HFFc6 (cell line): ENCODE measurements around the gene AMACR. TPM values are rescaled to one million over a fixed set of nuclear protein-coding genes. Genes with fewer than 3 reads are reported as not detected.

Experiments used
- DNase-seq: peaks from one replicate; pipeline ENCODE4 v3.0.0-alpha.2; 2018
- H3K27ac Mint-ChIP-seq: 2 replicates; pipeline ENCODE4 v1.8.0; 2020; ENCODE audit warnings: mild to moderate bottlenecking, mixed read lengths
- H3K27me3 Mint-ChIP-seq: 2 replicates; pipeline ENCODE4 v1.8.0; 2021; ENCODE audit warnings: mild to moderate bottlenecking, moderate library complexity, mixed read lengths; ENCODE audit not compliant: insufficient read depth
- H3K36me3 Mint-ChIP-seq: 2 replicates; pipeline ENCODE4 v1.8.0; 2021; ENCODE audit warnings: low read depth, mixed read lengths
- H3K4me1 Mint-ChIP-seq: 2 replicates; pipeline ENCODE4 v1.8.0; 2020; ENCODE audit warnings: low read depth, mixed read lengths
- H3K4me3 Mint-ChIP-seq: 2 replicates; pipeline ENCODE4 v1.8.0; 2020; ENCODE audit warnings: mild to moderate bottlenecking, moderate library complexity, mixed read lengths
- H3K9me3 Mint-ChIP-seq: 2 replicates; pipeline ENCODE4 v1.8.0; 2020; ENCODE audit warnings: mild to moderate bottlenecking, mixed read lengths
- total RNA-seq, 6 experiments: library from RNA; stranded (reverse); fragmentation: NEBNext Ultra II Directional; extraction: Animal tissue kit (Norgen Biotek cat#: 25700); gene quantifications; 2 replicates in 1 of 6; 3 replicates in 5 of 6; pipeline ENCODE4 v1.2.3, GENCODE V29; 2021
- TF ChIP-seq, protein P1 (sequence below): fragments of 200-600 bp; sonication (generic); IDR thresholded peaks from 2 replicates; pipeline ENCODE4 v1.5.0; 2021; ENCODE audit warnings: antibody characterized with exemption, mild to moderate bottlenecking

Gene AMACR
- total RNA-seq, 6 experiments from 2014 or later: 8.1 to 16.8 (median 8.9) TPM

DNA sequence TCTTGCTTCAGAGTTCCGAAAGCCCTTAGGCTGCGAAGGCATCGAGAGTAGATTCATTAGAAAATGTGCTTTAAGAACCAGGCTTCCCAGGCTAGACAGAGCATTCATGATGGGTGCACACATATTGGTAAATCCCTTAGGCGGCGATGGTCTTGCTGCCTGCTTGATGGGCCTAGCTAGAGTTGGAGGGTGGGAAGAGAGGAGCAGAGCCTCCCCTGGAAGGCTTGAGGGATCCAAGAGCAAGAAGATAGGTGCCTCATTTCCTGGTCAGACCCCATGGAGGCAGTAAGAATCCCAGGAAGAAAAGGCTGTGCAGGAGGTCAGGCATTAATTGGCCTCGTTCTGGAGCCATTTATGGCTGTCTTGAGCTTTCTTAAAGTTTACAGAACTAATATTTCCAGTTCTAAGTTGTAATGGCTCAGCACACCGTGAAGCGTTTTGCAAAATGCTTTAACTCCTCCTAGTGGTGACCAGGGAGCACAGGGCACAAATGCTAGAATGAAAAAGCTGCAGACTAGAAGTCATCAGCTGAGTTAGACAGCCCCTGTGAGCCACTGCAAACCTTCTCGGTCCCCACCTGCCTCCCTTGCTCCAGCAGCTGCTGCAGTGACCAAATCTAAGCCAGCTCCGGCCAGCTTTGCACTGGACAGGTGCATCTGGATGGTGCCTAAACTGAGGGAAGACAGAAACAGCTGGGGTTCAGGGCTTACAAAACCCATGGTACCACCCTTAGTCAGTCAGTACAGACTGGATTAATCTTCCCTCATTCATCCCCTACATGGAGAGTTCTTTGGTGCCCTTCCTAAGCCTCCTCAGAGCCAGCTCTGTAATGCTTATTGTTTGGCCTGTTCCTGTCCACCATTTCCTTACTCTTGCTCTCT lies 38.0 kb downstream of the AMACR start:
- TF ChIP-seq, protein P1, sequence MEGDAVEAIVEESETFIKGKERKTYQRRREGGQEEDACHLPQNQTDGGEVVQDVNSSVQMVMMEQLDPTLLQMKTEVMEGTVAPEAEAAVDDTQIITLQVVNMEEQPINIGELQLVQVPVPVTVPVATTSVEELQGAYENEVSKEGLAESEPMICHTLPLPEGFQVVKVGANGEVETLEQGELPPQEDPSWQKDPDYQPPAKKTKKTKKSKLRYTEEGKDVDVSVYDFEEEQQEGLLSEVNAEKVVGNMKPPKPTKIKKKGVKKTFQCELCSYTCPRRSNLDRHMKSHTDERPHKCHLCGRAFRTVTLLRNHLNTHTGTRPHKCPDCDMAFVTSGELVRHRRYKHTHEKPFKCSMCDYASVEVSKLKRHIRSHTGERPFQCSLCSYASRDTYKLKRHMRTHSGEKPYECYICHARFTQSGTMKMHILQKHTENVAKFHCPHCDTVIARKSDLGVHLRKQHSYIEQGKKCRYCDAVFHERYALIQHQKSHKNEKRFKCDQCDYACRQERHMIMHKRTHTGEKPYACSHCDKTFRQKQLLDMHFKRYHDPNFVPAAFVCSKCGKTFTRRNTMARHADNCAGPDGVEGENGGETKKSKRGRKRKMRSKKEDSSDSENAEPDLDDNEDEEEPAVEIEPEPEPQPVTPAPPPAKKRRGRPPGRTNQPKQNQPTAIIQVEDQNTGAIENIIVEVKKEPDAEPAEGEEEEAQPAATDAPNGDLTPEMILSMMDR: peak; percentile 88
- no peaks in the 10 kb centered on the region for H3K9me3 Mint-ChIP-seq
- H3K4me3 Mint-ChIP-seq: no peak overlapping the region
- H3K27ac Mint-ChIP-seq: no peak overlapping the region
- H3K27me3 Mint-ChIP-seq: no peaks in the 10 kb centered on the region; the same call in none of the 2 replicates
- H3K4me1 Mint-ChIP-seq: peaks cover 9% of the 10 kb centered on the region
- peak; percentile 63 for DNase-seq
- no peaks in the 10 kb centered on the region for H3K36me3 Mint-ChIP-seq

DNA sequence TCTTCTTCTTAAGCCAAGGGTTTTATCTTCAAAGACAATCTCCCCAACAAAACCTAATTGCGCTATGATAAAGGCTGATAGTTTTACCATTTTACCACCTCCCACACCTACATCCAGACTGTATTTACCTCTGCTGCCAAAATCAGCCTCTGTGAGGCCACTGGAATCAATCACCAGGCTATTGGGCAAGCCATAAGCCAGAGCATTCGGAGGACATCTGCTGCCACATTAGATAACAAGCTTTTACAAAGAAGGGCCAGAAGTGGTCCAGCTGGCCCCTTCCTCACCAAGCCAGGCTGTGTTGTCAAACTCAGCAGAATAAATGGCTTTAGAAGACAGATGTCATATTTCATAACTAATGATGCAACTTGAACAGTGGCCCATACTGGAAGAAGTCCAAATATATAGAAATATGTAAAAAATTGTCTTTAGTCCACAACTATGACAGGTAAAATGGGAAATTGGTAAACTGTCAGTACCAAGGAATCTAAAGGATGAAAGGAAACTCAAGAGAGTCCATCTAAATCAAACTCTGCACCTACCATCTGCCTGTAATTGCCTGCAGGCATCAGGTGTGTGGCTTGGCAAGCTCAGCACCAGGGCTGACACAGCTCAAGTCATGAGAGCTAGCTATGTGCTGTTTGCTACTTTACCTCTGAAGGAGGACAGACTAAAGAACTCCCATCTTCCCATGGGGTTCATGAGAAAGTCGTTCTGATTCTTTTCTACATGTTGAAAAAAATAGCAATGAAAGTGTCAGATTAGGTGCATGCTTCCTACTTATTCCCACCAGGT lies 39.4 kb downstream of the AMACR start:
- DNase-seq: no peak
- Mint-ChIP-seq H3K4me3 (no peak overlapping the region), H3K27me3 (peaks cover 1% of the 10 kb centered on the region), H3K4me1 (peaks cover 5% of the 10 kb centered on the region), H3K9me3 (no peaks in the 10 kb centered on the region), H3K36me3 (no peaks in the 10 kb centered on the region), H3K27ac (no peak overlapping the region)
- TF ChIP-seq, protein P1: no peak

DNA sequence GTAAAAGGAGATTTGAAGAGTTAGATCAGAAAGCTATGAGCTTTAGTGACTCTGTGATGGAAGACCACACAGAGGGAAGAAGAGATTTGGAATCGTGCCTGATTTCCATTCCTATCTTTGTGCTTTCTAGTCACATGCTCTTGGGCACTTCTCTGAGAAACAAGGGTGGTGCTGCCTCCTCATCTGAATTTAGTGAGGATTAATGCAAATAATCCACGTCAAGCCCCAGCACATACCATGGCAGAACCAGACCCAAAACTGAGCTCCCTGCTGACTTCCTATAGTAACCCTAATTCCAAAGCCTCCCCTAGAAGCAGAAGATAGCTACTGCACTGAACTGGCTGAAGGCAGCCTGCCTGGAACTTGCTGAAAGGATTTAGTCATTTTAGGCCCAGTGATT lies 41.0 kb downstream of the AMACR start:
- TF ChIP-seq, protein P1: no peak
- no peak overlapping the region for H3K27ac Mint-ChIP-seq
- no peak overlapping the region for H3K4me3 Mint-ChIP-seq
- DNase-seq: no peak
- H3K9me3 Mint-ChIP-seq: no peaks in the 10 kb centered on the region
- H3K36me3 Mint-ChIP-seq: no peaks in the 10 kb centered on the region
- H3K4me1 Mint-ChIP-seq: peaks cover 5% of the 10 kb centered on the region; the same call in 1 of the 2 replicates
- H3K27me3 Mint-ChIP-seq: peaks cover 2% of the 10 kb centered on the region

DNA sequence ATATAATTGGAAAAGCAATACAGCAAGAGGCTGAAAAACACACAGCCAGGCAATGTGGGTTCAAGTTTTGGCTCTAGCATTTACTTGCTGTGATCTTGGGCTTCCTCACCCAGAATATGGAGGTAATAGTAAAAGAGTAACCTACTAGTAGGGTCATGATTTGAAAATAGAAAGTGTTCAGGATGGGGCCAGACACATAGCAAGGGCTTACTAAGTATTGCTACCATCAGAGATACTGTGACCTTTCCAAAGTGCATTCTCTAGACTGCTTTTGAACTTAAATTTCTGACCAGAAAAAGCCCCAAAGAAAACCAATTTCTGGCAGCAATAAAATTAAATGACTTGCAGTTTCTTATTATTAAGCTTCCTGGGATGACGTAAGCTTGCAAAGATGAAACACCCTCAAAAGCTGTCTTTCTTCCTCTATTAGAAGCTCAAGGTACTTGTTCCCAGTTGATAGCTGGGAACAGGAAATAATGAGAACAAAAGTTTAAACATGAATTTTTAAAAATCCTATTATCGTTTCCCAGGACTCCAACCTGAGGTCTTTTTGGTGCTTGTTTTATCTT lies 43.6 kb downstream of the AMACR start:
- DNase-seq: no peak
- Mint-ChIP-seq H3K36me3 (no peaks in the 10 kb centered on the region), H3K9me3 (no peaks in the 10 kb centered on the region), H3K4me1 (no peaks in the 10 kb centered on the region), H3K27ac (no peak overlapping the region), H3K4me3 (no peak overlapping the region), H3K27me3 (peaks cover 6% of the 10 kb centered on the region; the same call in 1 of the 2 replicates)
- TF ChIP-seq, protein P1: no peak

DNA sequence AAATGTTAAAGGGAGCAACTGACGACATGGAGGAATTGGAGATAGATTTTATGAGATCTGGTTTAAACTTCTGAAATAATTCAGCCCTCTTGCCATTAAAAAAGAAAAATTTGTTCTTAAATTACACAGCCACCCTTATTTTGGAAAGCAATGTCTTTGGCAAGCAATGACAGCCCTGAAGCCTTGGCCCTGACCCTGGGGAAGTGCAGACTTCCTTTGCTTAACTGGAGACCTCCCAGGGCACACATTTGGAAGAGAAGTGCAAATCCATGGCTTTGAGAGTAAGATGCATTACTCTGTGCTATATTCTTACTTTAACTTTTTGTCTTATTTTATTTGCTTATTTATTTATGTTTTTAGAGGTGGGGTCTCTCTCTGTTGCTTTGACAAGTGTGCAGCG lies 49.7 kb downstream of the AMACR start:
- Mint-ChIP-seq H3K4me1 (no peaks in the 10 kb centered on the region), H3K9me3 (peaks cover 4% of the 10 kb centered on the region; the same call in 1 of the 2 replicates), H3K36me3 (no peaks in the 10 kb centered on the region), H3K27me3 (peaks cover 7% of the 10 kb centered on the region; the same call in 1 of the 2 replicates), H3K4me3 (no peak overlapping the region), H3K27ac (no peak overlapping the region)
- TF ChIP-seq, protein P1: no peak
- no peak for DNase-seq
